ENCODE data around the gene HELZ2. TPM values are rescaled to one million over a fixed set of nuclear protein-coding genes. Genes with fewer than 3 reads are reported as not detected.

The HELZ2 gene
- total RNA-seq, 4 donors from 2014 or later, result 26.9 to 35.4 (median 28.6) TPM

DNA sequence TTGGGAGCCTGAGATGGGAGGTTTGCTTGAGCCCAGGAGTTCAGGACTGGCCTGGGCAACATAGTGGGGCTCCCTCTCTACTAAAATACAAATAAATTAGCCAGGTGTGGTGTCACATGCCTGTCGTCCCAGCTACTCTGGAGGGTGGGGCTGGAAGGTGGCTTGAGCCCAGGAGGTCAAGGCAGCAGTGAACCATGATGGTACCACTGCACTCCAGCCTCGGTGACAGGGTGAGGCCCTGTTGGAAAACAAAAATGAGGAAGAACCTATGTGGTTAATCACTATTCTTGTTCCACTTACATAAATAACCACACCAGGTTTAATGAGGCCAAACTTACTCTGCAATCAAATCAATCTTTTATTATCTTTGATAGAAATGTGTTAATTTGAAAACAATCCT, 48.1 kb downstream of the HELZ2 start:
- intact Hi-C loops (cut with DNase I; ENCODE audit: low total_unique reads), result no loop called here
- TF ChIP-seq POLR2A (IDR thresholded peaks at IDR 0.05), result no peak
- no peak for TF ChIP-seq CTCF (IDR thresholded peaks at IDR 0.05)
- no peak for DNase-seq (ENCODE audit: low spot score in 2 of 2)
- WGBS, 2 donors, result 15 to 16% methylated on average over 2 of the region's 2 CpGs
- no peak overlapping the region for H3K4me3 ChIP-seq (ENCODE audit: low read depth, poor library complexity, severe bottlenecking)

DNA sequence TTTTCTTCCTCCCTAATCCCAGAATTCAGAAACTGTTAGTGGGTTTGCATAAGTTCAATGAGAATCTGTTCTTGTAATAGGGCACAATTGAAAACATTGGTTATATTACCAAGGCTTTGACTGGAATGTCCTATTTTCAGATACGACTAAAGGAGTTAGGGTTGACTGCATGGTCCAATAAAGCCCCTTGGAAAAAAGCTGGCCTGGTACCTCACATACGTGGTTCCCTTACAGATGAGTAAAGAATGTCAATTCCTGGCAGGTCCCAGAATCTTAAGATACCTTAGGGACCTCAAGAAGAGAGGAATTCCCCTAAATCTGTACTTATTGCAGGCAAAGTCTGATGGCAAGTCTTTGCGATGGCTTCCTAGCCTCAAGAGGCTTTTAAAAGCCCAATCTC, 48.9 kb downstream of the HELZ2 start:
- WGBS, 2 donors, result 57 to 58% methylated on average over 3 of the region's 3 CpGs
- TF ChIP-seq POLR2A (IDR thresholded peaks at IDR 0.05) (no peak), CTCF (IDR thresholded peaks at IDR 0.05) (no peak)
- no peak for DNase-seq (ENCODE audit: low spot score in 2 of 2)
- no peak overlapping the region for H3K4me3 ChIP-seq (ENCODE audit: low read depth, poor library complexity, severe bottlenecking)
- intact Hi-C loops (cut with DNase I; ENCODE audit: low total_unique reads), result no loop called here

Other genes with a start within 250 kb of the HELZ2 start
- gene CHRNA4, start 212.9 kb downstream of the HELZ2 start, total RNA-seq, result under 1 TPM in 1 of 4 donors, not detected in 3; 0.13 TPM
- gene KCNQ2, start 101.6 kb downstream of the HELZ2 start, total RNA-seq, result not detected
- gene EEF1A2, start 75.2 kb downstream of the HELZ2 start, total RNA-seq, result 10 to 100 TPM; 13.3 to 26.8 (median 22.9) TPM
- 100 to 1,000 TPM; 122 to 426 (median 348) TPM for gene PPDPF, start 53.5 kb downstream of the HELZ2 start, total RNA-seq
- 100 to 1,000 TPM in 1 of 4 donors, 10 to 100 TPM in 3; 72.4 to 101 (median 79.9) TPM for gene PTK6, start 36.9 kb downstream of the HELZ2 start, total RNA-seq
- under 1 TPM in 3 of 4 donors, not detected in 1; 0.16 to 0.59 (median 0.37) TPM for gene SRMS, start 26.5 kb downstream of the HELZ2 start, total RNA-seq
- gene FNDC11, start 20.1 kb downstream of the HELZ2 start, total RNA-seq, result under 1 TPM in 2 of 4 donors, not detected in 2; 0.12 to 0.39 TPM
- gene GMEB2, start 52.9 kb upstream of the HELZ2 start, total RNA-seq, result 10 to 100 TPM; 11.9 to 18.3 (median 13.7) TPM
- 10 to 100 TPM in 3 of 4 donors, 1 to 10 TPM in 1; 9.4 to 23.0 (median 12.0) TPM for gene STMN3, start 79.2 kb upstream of the HELZ2 start, total RNA-seq
- 10 to 100 TPM in 3 of 4 donors, 1 to 10 TPM in 1; 8.5 to 38.3 (median 12.7) TPM for gene RTEL1, start 84.1 kb upstream of the HELZ2 start, total RNA-seq
- 10 to 100 TPM in 2 of 4 donors, 1 to 10 TPM in 2; 3.0 to 49.5 (median 12.1) TPM for gene TNFRSF6B, start 122.4 kb upstream of the HELZ2 start, total RNA-seq
- gene ARFRP1, start 133.7 kb upstream of the HELZ2 start, total RNA-seq, result 10 to 100 TPM; 20.7 to 42.6 (median 34.7) TPM
- 10 to 100 TPM; 34.4 to 44.7 (median 35.9) TPM for gene ZGPAT, start 133.8 kb upstream of the HELZ2 start, total RNA-seq
- gene LIME1, start 162.4 kb upstream of the HELZ2 start, total RNA-seq, result 10 to 100 TPM; 17.8 to 26.3 (median 21.8) TPM
- gene SLC2A4RG, start 165.5 kb upstream of the HELZ2 start, total RNA-seq, result 100 to 1,000 TPM in 2 of 4 donors, 10 to 100 TPM in 2; 79.9 to 127 (median 96.2) TPM